Effector memory CD4-positive, alpha-beta T cell (primary cell): ENCODE results near the gene IL10RB.
"Not testable (repeated sequence)": the region's sequence is repeated elsewhere in the genome, so short reads cannot be mapped to it uniquely, and the experiment has no call there.

Experiments used
- DNase-seq, 3 donors: peaks; one replicate each; pipeline ENCODE4 v3.0.0-alpha.2; 2020
- H3K27ac ChIP-seq: 2 replicates; pipeline ENCODE4 v1.7.0; 2013; ENCODE audit warnings: mild to moderate bottlenecking, low read length, moderate library complexity; ENCODE audit not compliant: insufficient read depth, poor library complexity, severe bottlenecking
- H3K27me3 ChIP-seq: replicated peaks from 2 replicates; pipeline ENCODE4 v1.7.0; 2013; ENCODE audit warnings: mild to moderate bottlenecking, low read length; ENCODE audit not compliant: insufficient read depth, control insufficient read depth, poor library complexity, severe bottlenecking
- H3K36me3 ChIP-seq: 2 replicates; pipeline ENCODE4 v1.7.0; 2013; ENCODE audit warnings: mild to moderate bottlenecking, low read length, moderate library complexity; ENCODE audit not compliant: control insufficient read depth, insufficient read depth
- H3K4me1 ChIP-seq: 2 replicates; pipeline ENCODE4 v1.7.0; 2013; ENCODE audit warnings: low read length, mild to moderate bottlenecking; ENCODE audit not compliant: control insufficient read depth, insufficient read depth, poor library complexity, severe bottlenecking
- H3K4me3 ChIP-seq: 2 replicates; pipeline ENCODE4 v1.7.0; 2013; ENCODE audit warnings: low read length, low read depth, mild to moderate bottlenecking; ENCODE audit not compliant: insufficient read depth, poor library complexity, severe bottlenecking
- H3K9me3 ChIP-seq: 2 replicates; pipeline ENCODE4 v1.7.0; 2013; ENCODE audit warnings: mild to moderate bottlenecking, low read length, moderate library complexity; ENCODE audit not compliant: control insufficient read depth

IL10RB gene

DNA sequence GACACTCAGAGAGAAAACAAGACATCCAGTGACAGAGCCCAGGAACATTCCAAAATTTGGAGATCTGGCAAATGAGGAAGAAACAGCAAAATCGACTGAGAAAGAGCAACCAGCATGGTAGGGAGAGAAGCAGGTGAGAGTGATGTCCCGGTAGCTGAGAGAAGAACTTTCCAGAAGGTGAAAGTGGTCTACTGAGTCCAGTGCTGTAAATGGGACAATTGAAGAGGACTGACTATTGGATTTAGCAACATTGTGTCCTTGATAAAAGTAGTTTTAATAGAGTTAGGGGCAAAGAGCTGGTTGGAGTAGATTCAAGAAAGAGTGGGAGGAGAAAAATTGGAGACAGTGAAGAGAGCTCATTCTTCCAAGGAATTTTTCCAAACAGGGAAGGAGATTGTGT is 15.0 kb upstream of the IL10RB start:
- Histone ChIP-seq H3K9me3 (no peaks in the 10 kb centered on the region), H3K4me1 (peaks cover 4% of the 10 kb centered on the region), H3K27ac (no peak overlapping the region), H3K36me3 (peaks cover 79% of the 10 kb centered on the region), H3K4me3 (no peak overlapping the region), H3K27me3 (no peaks in the 10 kb centered on the region)
- DNase-seq = no peak

- peaks cover 79% of the 10 kb centered on the region for H3K36me3 ChIP-seq
- not testable (repeated sequence) for H3K9me3 ChIP-seq, DNase-seq, H3K27me3 ChIP-seq, H3K4me3 ChIP-seq, H3K4me1 ChIP-seq
- peak overlapping the region; percentile 33 for H3K27ac ChIP-seq
These were observed 12.8 kb upstream of the IL10RB start for GRCh38 chr21:33253382-33253781.

- DNase-seq = no peak
- H3K4me3 ChIP-seq = no peak overlapping the region
- H3K36me3 ChIP-seq = peaks cover 79% of the 10 kb centered on the region
- H3K27ac ChIP-seq = no peak overlapping the region
- no peaks in the 10 kb centered on the region for H3K27me3 ChIP-seq
- no peaks in the 10 kb centered on the region for H3K9me3 ChIP-seq
- peaks cover 4% of the 10 kb centered on the region for H3K4me1 ChIP-seq
These were observed 11.4 kb upstream of the IL10RB start for GRCh38 chr21:33254766-33255165.

- H3K36me3 ChIP-seq = peaks cover 75% of the 10 kb centered on the region
- no peaks in the 10 kb centered on the region for H3K9me3 ChIP-seq
- H3K27ac ChIP-seq = peak overlapping the region; percentile 40
- DNase-seq = no peak
- no peak overlapping the region for H3K4me3 ChIP-seq
- no peaks in the 10 kb centered on the region for H3K27me3 ChIP-seq
- H3K4me1 ChIP-seq = peaks cover 8% of the 10 kb centered on the region
These were observed 10.8 kb upstream of the IL10RB start for GRCh38 chr21:33255404-33255803.

DNA sequence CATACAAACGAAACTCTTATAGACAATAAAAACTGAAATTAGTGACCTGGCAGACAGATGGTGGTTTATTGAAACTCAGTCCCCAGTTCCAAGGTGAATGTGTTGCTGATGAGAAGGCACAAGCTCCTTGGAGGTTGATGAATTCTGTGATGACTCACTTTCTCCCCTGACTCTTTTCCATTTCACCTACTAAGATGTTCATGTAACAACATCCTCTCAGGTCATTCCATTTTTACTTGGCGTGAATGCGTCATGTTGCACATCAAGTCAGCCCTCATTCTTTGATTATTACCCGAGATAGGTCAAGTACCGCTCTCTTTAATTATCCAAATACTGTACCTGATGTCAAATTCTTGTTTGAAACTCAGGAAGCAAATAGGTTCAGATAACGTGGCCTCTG is 10.1 kb upstream of the IL10RB start:
- no peak for DNase-seq
- Histone ChIP-seq H3K27ac (peak overlapping the region; percentile 40), H3K4me3 (no peak overlapping the region), H3K27me3 (no peaks in the 10 kb centered on the region), H3K9me3 (no peaks in the 10 kb centered on the region), H3K4me1 (peaks cover 8% of the 10 kb centered on the region), H3K36me3 (peaks cover 70% of the 10 kb centered on the region)

DNA sequence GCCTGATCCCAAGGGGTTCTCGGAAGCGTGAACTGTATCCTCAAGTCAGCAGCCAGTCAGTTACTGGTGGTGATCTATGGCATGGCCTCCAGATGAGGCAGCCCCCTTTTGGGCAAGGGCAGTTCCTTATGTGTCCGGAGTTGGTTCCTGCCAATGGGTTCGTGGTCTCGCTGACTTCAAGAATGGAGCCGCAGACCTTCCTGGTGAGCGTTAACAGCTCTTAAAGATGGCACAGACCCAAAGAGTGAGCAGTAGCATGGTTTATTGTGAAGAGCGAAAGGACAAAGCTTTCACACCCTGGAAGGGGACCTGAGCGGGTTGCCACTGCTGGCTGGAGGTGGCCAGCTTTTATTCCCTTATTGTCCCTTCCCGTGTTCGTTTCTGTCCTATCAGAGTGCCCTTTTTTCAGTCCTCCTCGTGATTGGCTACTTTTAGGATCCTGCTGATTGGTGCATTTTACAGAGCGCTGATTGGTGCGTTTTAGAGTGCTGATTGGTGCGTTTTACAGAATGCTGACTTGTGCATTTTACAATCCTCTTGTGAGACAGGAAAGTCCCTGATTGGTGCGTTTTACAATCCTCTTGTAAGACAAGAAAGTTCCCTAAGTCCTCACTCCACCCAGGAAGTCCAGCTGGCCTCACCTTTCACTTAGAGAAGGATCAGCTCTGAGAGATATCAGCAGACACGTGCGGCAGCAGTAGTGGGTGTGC is 8.9 kb upstream of the IL10RB start:
- Histone ChIP-seq H3K36me3 (peaks cover 63% of the 10 kb centered on the region), H3K4me3 (no peak overlapping the region), H3K9me3 (no peaks in the 10 kb centered on the region)

DNA sequence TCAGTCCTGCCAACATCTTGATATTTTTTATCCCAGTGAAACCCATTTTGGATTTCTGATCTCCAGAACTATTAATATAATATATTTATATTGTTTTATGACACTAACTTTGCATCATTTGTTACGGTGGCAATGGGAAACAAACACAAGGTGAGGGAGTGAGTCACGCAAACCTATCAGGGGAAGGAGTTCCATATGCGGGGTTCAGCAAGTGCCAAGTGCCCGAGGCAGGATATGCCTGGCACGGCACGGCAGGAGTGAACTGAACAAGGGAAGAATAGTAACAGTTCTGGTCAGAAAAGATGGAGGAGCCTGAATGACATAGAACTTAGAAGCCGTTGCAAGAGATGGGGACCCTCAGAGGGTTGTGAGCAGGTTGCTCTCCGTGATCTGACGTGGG is 7.7 kb upstream of the IL10RB start:
- Histone ChIP-seq H3K4me1 (peaks cover 11% of the 10 kb centered on the region), H3K4me3 (no peak overlapping the region), H3K36me3 (peaks cover 55% of the 10 kb centered on the region), H3K27me3 (no peaks in the 10 kb centered on the region), H3K27ac (no peak overlapping the region), H3K9me3 (no peaks in the 10 kb centered on the region)
- DNase-seq = no peak

More for the DNA sequence above, 8.9 kb upstream of the IL10RB start:
- no peaks in the 10 kb centered on the region for H3K27me3 ChIP-seq
- peaks cover 11% of the 10 kb centered on the region for H3K4me1 ChIP-seq
- DNase-seq = no peak
- peak overlapping the region; percentile 0 for H3K27ac ChIP-seq

DNA sequence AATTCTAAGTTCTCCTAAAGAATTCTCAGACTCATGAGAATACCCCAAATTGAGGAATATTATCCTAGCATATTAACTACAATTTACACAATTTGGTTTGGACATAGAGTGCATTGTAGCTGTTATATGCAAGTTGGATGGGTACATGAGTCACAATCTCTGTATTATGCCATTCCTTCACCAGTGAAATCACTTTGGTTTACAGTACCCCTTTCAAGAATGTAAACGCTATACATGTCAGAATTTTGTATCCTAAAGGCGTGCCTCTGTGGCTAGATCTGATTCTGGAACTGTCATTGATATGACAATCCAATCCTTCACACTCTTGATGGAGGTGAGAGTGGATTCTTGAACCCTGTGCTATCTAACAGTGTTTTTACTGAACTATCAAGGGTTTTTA is 6.7 kb upstream of the IL10RB start:
- H3K27me3 ChIP-seq = no peaks in the 10 kb centered on the region
- no peak overlapping the region for H3K27ac ChIP-seq
- H3K9me3 ChIP-seq = no peaks in the 10 kb centered on the region
- H3K36me3 ChIP-seq = peaks cover 46% of the 10 kb centered on the region
- H3K4me3 ChIP-seq = no peak overlapping the region
- DNase-seq = no peak
- peaks cover 11% of the 10 kb centered on the region for H3K4me1 ChIP-seq

DNA sequence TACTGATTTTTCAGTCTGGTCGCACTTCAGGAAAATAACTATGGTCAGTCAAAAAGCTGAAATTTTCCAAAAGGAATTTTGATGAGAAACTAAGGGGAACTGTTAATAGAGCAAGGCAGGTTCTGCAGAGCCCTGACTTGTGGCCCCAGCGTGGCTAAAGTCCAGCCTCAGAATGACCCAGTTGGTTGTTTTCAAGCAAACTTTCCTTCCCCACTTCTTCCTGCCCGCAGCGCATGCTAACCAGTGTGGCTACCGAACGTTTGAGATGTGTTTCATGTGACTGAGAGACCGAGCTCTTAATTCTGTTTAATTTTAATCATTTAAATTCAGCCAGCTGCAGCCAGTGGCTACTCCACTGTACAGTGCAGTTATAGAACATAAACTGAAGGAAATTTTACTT is 6.2 kb upstream of the IL10RB start:
- no peak overlapping the region for H3K4me3 ChIP-seq
- H3K9me3 ChIP-seq = no peaks in the 10 kb centered on the region
- DNase-seq = no peak
- H3K27ac ChIP-seq = no peak overlapping the region
- no peaks in the 10 kb centered on the region for H3K27me3 ChIP-seq
- H3K4me1 ChIP-seq = peaks cover 11% of the 10 kb centered on the region
- H3K36me3 ChIP-seq = peaks cover 40% of the 10 kb centered on the region

DNA sequence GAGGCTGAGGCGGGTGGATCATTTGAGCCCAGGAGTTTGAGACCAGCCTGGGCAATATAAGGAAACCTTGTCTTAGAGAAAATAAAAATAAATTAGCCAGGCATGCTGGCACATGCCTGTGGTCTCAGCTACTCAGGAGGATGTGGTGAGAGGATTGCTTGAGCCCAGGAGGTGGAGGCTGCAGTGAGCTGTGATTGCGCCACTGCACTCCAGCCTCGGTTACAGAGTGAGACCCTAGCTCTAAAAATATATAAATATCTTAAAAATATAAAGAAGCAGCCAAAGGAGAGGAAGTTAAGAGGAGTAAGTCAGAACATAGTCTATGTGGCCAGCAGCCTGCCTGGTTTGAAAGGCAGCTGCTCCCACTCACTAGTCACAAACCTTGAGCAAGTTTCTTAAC is 4.5 kb upstream of the IL10RB start:
- no peaks in the 10 kb centered on the region for H3K27me3 ChIP-seq
- peak overlapping the region; percentile 40 for H3K27ac ChIP-seq
- no peak overlapping the region for H3K4me3 ChIP-seq
- DNase-seq = no peak
- peaks cover 16% of the 10 kb centered on the region for H3K4me1 ChIP-seq
- H3K9me3 ChIP-seq = no peaks in the 10 kb centered on the region
- H3K36me3 ChIP-seq = peaks cover 24% of the 10 kb centered on the region
